NCI-H128 (cell line): ENCODE data around the gene ATG4D.

Source experiments
- DNase-seq: peaks from one replicate; lab custom pipeline; 2025; ENCODE audit not compliant: unreplicated experiment; lab: John Stamatoyannopoulos, UW

The ATG4D gene

GRCh38 chr19:10574462-10574861 lies 30.8 kb downstream of the ATG4D start:
- no peak for DNase-seq

- DNase-seq = no peak
Observed at GRCh38 chr19:10575011-10575716, 31.5 kb downstream of the ATG4D start.

GRCh38 chr19:10577951-10578350 lies 34.2 kb downstream of the ATG4D start:
- no peak for DNase-seq

GRCh38 chr19:10580979-10581631 lies 37.4 kb downstream of the ATG4D start:
- peak; percentile 82 for DNase-seq

- DNase-seq = no peak
Observed at GRCh38 chr19:10582091-10582490, 38.4 kb downstream of the ATG4D start.

GRCh38 chr19:10583036-10583776 lies 39.5 kb downstream of the ATG4D start:
- no peak for DNase-seq

- no peak for DNase-seq
Observed at GRCh38 chr19:10586396-10586795, 42.7 kb downstream of the ATG4D start.

- DNase-seq = peak; percentile 14
Observed at GRCh38 chr19:10587022-10587838, 43.5 kb downstream of the ATG4D start, which contains the start of gene AP1M2. TSS of gene AP1M2 (minus strand) at chr19:10587312. CDS start at chr19:10587231, 81 bp downstream.

GRCh38 chr19:10587839-10588150 lies 44.1 kb downstream of the ATG4D start:
- DNase-seq = no peak

GRCh38 chr19:10593148-10593547 lies 49.4 kb downstream of the ATG4D start:
- no peak for DNase-seq

GRCh38 chr19:10593820-10594637 lies 50.3 kb downstream of the ATG4D start:
- DNase-seq = no peak

- DNase-seq = no peak
Observed at GRCh38 chr19:10600149-10600548, 56.4 kb downstream of the ATG4D start.

- no peak for DNase-seq
Observed at GRCh38 chr19:10601999-10602329, 58.3 kb downstream of the ATG4D start.

GRCh38 chr19:10602330-10603083 lies 58.8 kb downstream of the ATG4D start:
- peak; percentile 29 for DNase-seq
